K562 (cell line): Measurements from ENCODE around the gene PRDM16. TPM values are rescaled to one million over a fixed set of nuclear protein-coding genes. Genes with fewer than 3 reads are reported as not detected.

Source experiments
- ATAC-seq: fragments of 200-7000 bp; cut with Tn5 transposase; 3 replicates; pipeline ENCODE4 v1.9.1; 2020; ENCODE audit warnings: moderate library complexity
- BruUV-seq: library from RNA; stranded (reverse); fragments of 400-500 nt; replicated peaks from 2 replicates; lab custom pipeline; 2021; lab: Mats Ljungman, UMichigan
- CTCF ChIA-PET: fragments of 300-600 bp; formaldehyde crosslinking; extraction: SDS; loops from one replicate; lab custom pipeline; 2021; ENCODE audit warnings: low intra/inter-chr PET ratio; lab: Yijun Ruan, JAX
- POLR2A ChIA-PET: fragments of 300-600, 350-650 bp; sonication (Branson Sonifier 250); formaldehyde crosslinking; extraction: SDS; loops from one replicate; lab custom pipeline; 2021; ENCODE audit warnings: antibody characterized with exemption, inconsistent platforms; lab: Yijun Ruan, JAX
- DNase-seq, 4 experiments: peaks; one replicate each; pipeline versions ENCODE4 v3.0.0 to v3.0.0-alpha.2; 2011 to 2018; ENCODE audit warnings: low spot score in 3 of 4, mixed read lengths in 3 of 4; ENCODE audit errors: extremely low read depth in 1 of 4
- FAIRE-seq: peaks from 2 replicates; lab custom pipeline; 2011; peaks lifted over from hg19 to GRCh38; lab: Jason Lieb, UNC
- H2AFZ ChIP-seq: 2 replicates; pipeline ENCODE4 v1.6.0; 2011; ENCODE audit warnings: low read depth, low read length, control low read depth, inconsistent platforms
- H3K27ac ChIP-seq: fragments of 200-600 bp; 3 replicates; pipeline ENCODE4 v1.8.0; 2011; ENCODE audit warnings: low read depth, mild to moderate bottlenecking, control low read depth, inconsistent platforms, low read length, moderate library complexity, mixed read lengths; ENCODE audit errors: extremely low read depth
- H3K27me3 ChIP-seq, 2 experiments: fragments of 300-600 bp in 1 of 2; 2 replicates in 1 of 2; 3 replicates in 1 of 2; pipeline versions ENCODE4 v1.6.0 to v1.8.0; 2011; ENCODE audit warnings: inconsistent platforms in 2 of 2, low read length in 2 of 2, mild to moderate bottlenecking in 1 of 2, mixed read lengths in 1 of 2, moderate library complexity in 1 of 2; ENCODE audit not compliant: control insufficient read depth in 2 of 2, insufficient read depth in 2 of 2
- H3K36me3 ChIP-seq: fragments of 300-600 bp; 3 replicates; pipeline ENCODE4 v1.8.0; 2011; ENCODE audit warnings: mild to moderate bottlenecking, low read length, inconsistent platforms; ENCODE audit not compliant: control insufficient read depth, insufficient read depth
- H3K4me1 ChIP-seq, 2 experiments: fragments of 200-600 bp in 1 of 2; replicated peaks in 1 of 2; 2 replicates in 1 of 2; 3 replicates in 1 of 2; pipeline versions ENCODE4 v1.5.1 to v1.8.0; 2011; ENCODE audit warnings: inconsistent platforms in 2 of 2, low read length in 2 of 2, mild to moderate bottlenecking in 1 of 2, mixed read lengths in 1 of 2, moderate library complexity in 1 of 2; ENCODE audit not compliant: control insufficient read depth in 2 of 2, insufficient read depth in 2 of 2
- H3K4me2 ChIP-seq: 2 replicates; pipeline ENCODE4 v1.6.1; 2011; ENCODE audit warnings: low read length, control low read depth, inconsistent platforms, mixed read lengths; ENCODE audit not compliant: insufficient read depth
- H3K4me3 ChIP-seq: fragments of 200-600 bp; sonication (generic), shearing (Covaris generic); 2 replicates; pipeline ENCODE4 v1.5.1; 2016; ENCODE audit warnings: control low read depth, inconsistent platforms
- H3K79me2 ChIP-seq: fragments of 200-600 bp; 3 replicates; pipeline ENCODE4 v1.8.0; 2011; ENCODE audit warnings: low read length, inconsistent platforms; ENCODE audit not compliant: control insufficient read depth, insufficient read depth
- H3K9ac ChIP-seq, 2 experiments: 2 replicates each; pipeline versions ENCODE4 v1.6.0 to v1.6.1; 2011; ENCODE audit warnings: low read depth in 2 of 2, low read length in 2 of 2, control low read depth in 1 of 2, inconsistent platforms in 1 of 2, mild to moderate bottlenecking in 1 of 2, mixed read lengths in 1 of 2; ENCODE audit not compliant: insufficient read depth in 1 of 2
- H3K9me1 ChIP-seq: one replicate; pipeline ENCODE4 v1.6.0; 2011; ENCODE audit warnings: inconsistent platforms, mild to moderate bottlenecking, low read length, moderate library complexity; ENCODE audit not compliant: control insufficient read depth, insufficient read depth
- H3K9me3 ChIP-seq: replicated peaks from 2 replicates; pipeline ENCODE4 v1.5.1; 2011; ENCODE audit warnings: low read depth, low read length, inconsistent platforms; ENCODE audit not compliant: control insufficient read depth, insufficient read depth
- H4K20me1 ChIP-seq: replicated peaks from 2 replicates; pipeline ENCODE4 v1.6.1; 2011; ENCODE audit warnings: low read length, inconsistent platforms, mixed read lengths; ENCODE audit not compliant: control insufficient read depth, insufficient read depth
- CC2D1A ChIP-seq: fragments of 450-650 bp; IDR thresholded peaks from 2 replicates; pipeline ENCODE4 v1.6.1; 2017; ENCODE audit warnings: mild to moderate bottlenecking
- HDGF ChIP-seq: fragments of 450-650 bp; IDR thresholded peaks from 2 replicates; pipeline ENCODE4 v1.6.1; 2016
- KDM2B ChIP-seq: fragments of 250-450 bp; sonication (Bioruptor Pico); IDR thresholded peaks from 2 replicates; pipeline ENCODE4 v1.8.0; 2021; ENCODE audit warnings: mild to moderate bottlenecking, moderate library complexity
- MYBL2 ChIP-seq, 2 experiments: fragments of 450-650 bp in 1 of 2; sonication (generic) in 1 of 2; formaldehyde crosslinking in 1 of 2; IDR thresholded peaks; 2 replicates each; pipeline versions ENCODE4 v1.6.1 to v1.8.1; 2017 to 2022; ENCODE audit warnings: borderline replicate concordance in 1 of 2, inconsistent platforms in 1 of 2, low read depth in 1 of 2, mild to moderate bottlenecking in 1 of 2, missing genetic modification reagents in 1 of 2, moderate library complexity in 1 of 2
- MYC ChIP-seq, 2 experiments: fragments of 250-450 bp in 1 of 2; sonication (Bioruptor Pico) in 1 of 2; IDR thresholded peaks; 2 replicates each; pipeline versions ENCODE4 v1.5.1 to v1.6.1; 2012 to 2021; ENCODE audit warnings: low read depth in 2 of 2, borderline replicate concordance in 1 of 2, improper control_type of control experiment in 1 of 2, low read length in 1 of 2, mild to moderate bottlenecking in 1 of 2, moderate library complexity in 1 of 2
- NCOA4 ChIP-seq: fragments of 450-650 bp; IDR thresholded peaks from 2 replicates; pipeline ENCODE4 v1.6.1; 2018; ENCODE audit warnings: mild to moderate bottlenecking; ENCODE audit not compliant: partially characterized antibody
- NFIC ChIP-seq: fragments of 450-650 bp; IDR thresholded peaks from 2 replicates; pipeline ENCODE4 v1.6.1; 2017; ENCODE audit warnings: mild to moderate bottlenecking, inconsistent platforms
- PKNOX1 ChIP-seq: fragments of 450-650 bp; IDR thresholded peaks from 2 replicates; pipeline ENCODE4 v1.6.1; 2016
- SP2 ChIP-seq: IDR thresholded peaks from 2 replicates; pipeline ENCODE4 v1.6.1; 2011; ENCODE audit warnings: mild to moderate bottlenecking, low read depth, low read length, moderate library complexity; ENCODE audit not compliant: poor library complexity, severe bottlenecking; ENCODE audit errors: extremely low read depth
- ZBTB1 ChIP-seq: sonication (generic); formaldehyde crosslinking; IDR thresholded peaks from 2 replicates; pipeline ENCODE4 v1.8.1; 2023; ENCODE audit warnings: missing genetic modification reagents, low read depth, mild to moderate bottlenecking, borderline replicate concordance
- ZNF445 ChIP-seq: fragments of 250-450 bp; sonication (Bioruptor Pico); IDR thresholded peaks from 2 replicates; pipeline ENCODE4 v1.4.0; 2020; ENCODE audit warnings: low read depth, mild to moderate bottlenecking, moderate library complexity
- WGBS: fragments of 100-300 bp; shearing (Covaris generic); methylation state at CpG from one replicate; pipeline ENCODE4 v1.1.6; 2016; ENCODE audit warnings: low coverage, mixed read lengths; ENCODE audit not compliant: insufficient coverage; ENCODE audit errors: missing lambda C conversion rate; 5-methylcytosine and 5-hydroxymethylcytosine counted together
- in situ Hi-C: fragments of 300-500 bp; cut with MboI; formaldehyde crosslinking; loops from 4 replicates; pipeline ENCODE4 v1.15.0; 2018; ENCODE audit warnings: inconsistent platforms, mixed read lengths
- intact Hi-C: fragments of 100-400 bp; cut with micrococcal nuclease; formaldehyde crosslinking; loops from 2 replicates; pipeline ENCODE4 v1.14.2; 2022
- polyA plus RNA-seq, 8 experiments: library from polyadenylated mRNA; depleted of rRNA in 4 of 8; stranded (reverse) in 5 of 8; unstranded in 3 of 8; fragments of >200 nt; fragmentation: Nextera tagmentation in 2 of 8; fragmentation: Illumina TruSeq in 1 of 8; extraction: Ambion mirVana in 2 of 8; extraction: Trizol in 1 of 8; gene quantifications; 2 replicates each; pipeline versions ENCODE4 v1.2.1 to v1.2.3, GENCODE V29; 2011 to 2014; ENCODE audit warnings: inconsistent platforms in 1 of 8, missing spikeins in 1 of 8
- total RNA-seq, 7 experiments: library from RNA; depleted of rRNA in 6 of 7; stranded (reverse); fragments of >200 nt in 6 of 7; fragmentation: Illumina TruSeq in 2 of 7; extraction: Trizol in 2 of 7; gene quantifications; 2 replicates each; pipeline versions ENCODE4 v1.2.1 to v1.2.3, GENCODE V29; 2011 to 2021; ENCODE audit warnings: low replicate concordance in 1 of 7
- TF ChIP-seq, protein P1 (sequence below): sonication (generic); formaldehyde crosslinking; IDR thresholded peaks from 2 replicates; pipeline ENCODE4 v1.8.0; 2022; ENCODE audit warnings: mild to moderate bottlenecking, low read depth, missing genetic modification reagents

PRDM16 gene
- total and polyA plus RNA-seq, 9 of the 15 experiments (the other 6 are each of a cell fraction or from before 2014, with no cell fraction given) = 0.10 to 0.27 TPM; not detected in 7

- ATAC-seq (no peak), FAIRE-seq (no peak), DNase-seq (no peak)
- TF ChIP-seq NFIC (peak; percentile 29), MYC (IDR thresholded peaks at IDR 0.05; ENCODE audit: low read depth, low read length) (no peak), MYC (CRISPR knock-in tag; IDR thresholded peaks at IDR 0.05; ENCODE audit: borderline replicate concordance, low read depth) (no peak)
- no peak overlapping the region for H3K9ac ChIP-seq
- BruUV-seq = no TSS peak
- H3K4me2 ChIP-seq = no peak overlapping the region
- ChIA-PET CTCF (no interaction called here), POLR2A (interaction anchor here (0.7 kb wide), 1 partner anchor 15 kb away, joined by 4 read pairs; no protein-coding TSS in a partner anchor)
- no peaks in the 10 kb centered on the region for H3K9me3 ChIP-seq
- 2% methylated on average over 11 of the region's 11 CpGs for whole genome bisulfite sequencing
- H3K27ac ChIP-seq = no peak overlapping the region
- H3K4me3 ChIP-seq = no peak overlapping the region
- no peaks in the 10 kb centered on the region for H3K79me2 ChIP-seq
- intact Hi-C loops = no loop called here
- H3K4me1 ChIP-seq = peaks cover 0 to 3% of the 10 kb centered on the region in 2 experiments; a peak in 1 of 5 replicates
- no peaks in the 10 kb centered on the region for H3K36me3 ChIP-seq
- no peak overlapping the region for H2AFZ ChIP-seq
- H3K9me1 ChIP-seq = no peaks in the 10 kb centered on the region
- in situ Hi-C loops = no loop called here
- H4K20me1 ChIP-seq = peaks cover 30% of the 10 kb centered on the region
- H3K27me3 ChIP-seq = peaks cover 60 to 82% of the 10 kb centered on the region in 2 experiments
Measured at GRCh38 chr1:3296326-3296725, 227.3 kb downstream of the PRDM16 start.

DNA sequence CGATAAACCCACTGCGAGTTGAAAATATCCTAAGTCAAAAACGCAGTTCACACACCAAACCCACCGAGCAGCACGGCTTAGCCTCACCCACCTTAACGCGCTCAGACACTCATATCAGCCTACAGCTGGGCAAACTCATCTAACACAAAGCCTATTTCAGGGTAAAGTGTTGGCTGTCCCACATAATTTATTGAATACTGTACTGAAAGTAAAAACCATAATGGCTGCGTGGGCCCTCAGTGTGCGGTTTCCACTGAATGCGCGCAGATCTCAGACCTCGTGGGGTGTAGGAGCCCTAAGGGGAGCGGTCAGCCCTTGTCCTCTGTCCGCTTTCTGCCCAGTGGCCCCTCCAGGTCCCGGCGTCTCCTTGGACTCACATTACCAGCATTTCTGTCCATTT is 227.8 kb downstream of the PRDM16 start:
- H3K4me3 ChIP-seq = no peak overlapping the region
- under 1% methylated on average over 16 of the region's 16 CpGs for WGBS
- TF ChIP-seq PKNOX1 = no peak
- no peak for TF ChIP-seq NCOA4
- TF ChIP-seq, protein P1, sequence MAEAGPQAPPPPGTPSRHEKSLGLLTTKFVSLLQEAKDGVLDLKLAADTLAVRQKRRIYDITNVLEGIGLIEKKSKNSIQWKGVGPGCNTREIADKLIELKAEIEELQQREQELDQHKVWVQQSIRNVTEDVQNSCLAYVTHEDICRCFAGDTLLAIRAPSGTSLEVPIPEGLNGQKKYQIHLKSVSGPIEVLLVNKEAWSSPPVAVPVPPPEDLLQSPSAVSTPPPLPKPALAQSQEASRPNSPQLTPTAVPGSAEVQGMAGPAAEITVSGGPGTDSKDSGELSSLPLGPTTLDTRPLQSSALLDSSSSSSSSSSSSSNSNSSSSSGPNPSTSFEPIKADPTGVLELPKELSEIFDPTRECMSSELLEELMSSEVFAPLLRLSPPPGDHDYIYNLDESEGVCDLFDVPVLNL (CRISPR knock-in tag) = no peak
- TF ChIP-seq MYBL2 (IDR thresholded peaks at IDR 0.05; ENCODE audit: low read depth) = no peak
- TF ChIP-seq MYBL2 (CRISPR knock-in tag; IDR thresholded peaks at IDR 0.05; ENCODE audit: borderline replicate concordance) = no peak
- TF ChIP-seq ZNF445 = no peak
- no peak for TF ChIP-seq CC2D1A
- no peak for TF ChIP-seq KDM2B
- no peak for TF ChIP-seq ZBTB1 (CRISPR knock-in tag)
- no peak for TF ChIP-seq HDGF
- TF ChIP-seq SP2 = no peak
- in situ Hi-C loops (no loop called here), intact Hi-C loops (no loop called here)
- no peak overlapping the region for H2AFZ ChIP-seq
- ATAC-seq (no peak), FAIRE-seq (no peak), DNase-seq (no peak)
- H3K36me3 ChIP-seq = no peaks in the 10 kb centered on the region
- H3K4me1 ChIP-seq = peaks cover 0 to 2% of the 10 kb centered on the region in 2 experiments; a peak in 1 of 5 replicates
- no peaks in the 10 kb centered on the region for H3K9me1 ChIP-seq
- H3K79me2 ChIP-seq = no peaks in the 10 kb centered on the region
- no peak overlapping the region for H3K27ac ChIP-seq
- H3K27me3 ChIP-seq = peaks cover 56 to 82% of the 10 kb centered on the region in 2 experiments
- ChIA-PET POLR2A (interaction anchor here (0.7 kb wide), 1 partner anchor 15 kb away, joined by 4 read pairs; no protein-coding TSS in a partner anchor), CTCF (no interaction called here)
- BruUV-seq = no TSS peak
- no peak overlapping the region for H3K4me2 ChIP-seq
- no peak overlapping the region for H3K9ac ChIP-seq
- H4K20me1 ChIP-seq = peaks cover 28% of the 10 kb centered on the region
- no peaks in the 10 kb centered on the region for H3K9me3 ChIP-seq
